HG02884 (cell line): ENCODE data around the gene TBX3.

Source experiments
- ATAC-seq: cut with Tn5 transposase; IDR thresholded peaks from one replicate; pipeline ENCODE4 v1.9.1; 2021; ENCODE audit warnings: mild to moderate bottlenecking, moderate library complexity; ENCODE audit not compliant: unreplicated experiment

Gene TBX3

GRCh38 chr12:114683709-114684097 is 272 bp downstream of the TBX3 start:
- ATAC-seq = no peak

GRCh38 chr12:114682785-114683708 is 928 bp downstream of the TBX3 start:
- ATAC-seq = no peak

DNA sequence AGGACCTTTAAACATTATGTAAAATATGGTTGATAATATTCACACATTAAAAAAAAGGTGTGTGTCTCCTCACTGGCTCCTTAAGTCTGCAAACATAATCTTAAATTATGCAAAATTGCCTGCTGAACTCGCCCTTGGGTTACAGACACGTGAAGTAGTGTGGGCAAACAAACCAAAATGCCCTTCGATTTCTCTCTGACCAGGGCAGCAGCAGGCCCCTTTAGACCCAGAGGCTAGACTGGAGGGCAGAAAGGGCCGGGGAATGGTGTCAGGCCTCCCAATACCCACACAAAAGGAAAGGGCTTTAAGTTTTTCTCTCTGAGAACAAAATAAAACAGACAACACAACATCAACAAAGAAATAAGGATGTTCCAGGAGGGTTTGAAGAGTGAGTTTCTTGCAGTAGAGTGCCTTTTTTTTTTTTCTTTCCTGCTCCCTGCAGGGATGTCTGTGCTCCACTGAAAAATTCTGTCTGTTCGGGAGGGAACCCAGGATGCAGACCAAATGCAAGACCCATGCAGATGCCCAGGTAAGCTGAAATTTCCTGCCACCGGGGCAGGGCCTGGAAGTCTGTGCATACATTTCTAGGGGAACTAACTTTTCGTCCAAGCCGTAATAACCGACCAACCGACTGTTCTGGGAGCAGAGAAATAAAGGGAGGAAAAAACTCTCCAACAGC is 1.7 kb downstream of the TBX3 start:
- no peak for ATAC-seq

DNA sequence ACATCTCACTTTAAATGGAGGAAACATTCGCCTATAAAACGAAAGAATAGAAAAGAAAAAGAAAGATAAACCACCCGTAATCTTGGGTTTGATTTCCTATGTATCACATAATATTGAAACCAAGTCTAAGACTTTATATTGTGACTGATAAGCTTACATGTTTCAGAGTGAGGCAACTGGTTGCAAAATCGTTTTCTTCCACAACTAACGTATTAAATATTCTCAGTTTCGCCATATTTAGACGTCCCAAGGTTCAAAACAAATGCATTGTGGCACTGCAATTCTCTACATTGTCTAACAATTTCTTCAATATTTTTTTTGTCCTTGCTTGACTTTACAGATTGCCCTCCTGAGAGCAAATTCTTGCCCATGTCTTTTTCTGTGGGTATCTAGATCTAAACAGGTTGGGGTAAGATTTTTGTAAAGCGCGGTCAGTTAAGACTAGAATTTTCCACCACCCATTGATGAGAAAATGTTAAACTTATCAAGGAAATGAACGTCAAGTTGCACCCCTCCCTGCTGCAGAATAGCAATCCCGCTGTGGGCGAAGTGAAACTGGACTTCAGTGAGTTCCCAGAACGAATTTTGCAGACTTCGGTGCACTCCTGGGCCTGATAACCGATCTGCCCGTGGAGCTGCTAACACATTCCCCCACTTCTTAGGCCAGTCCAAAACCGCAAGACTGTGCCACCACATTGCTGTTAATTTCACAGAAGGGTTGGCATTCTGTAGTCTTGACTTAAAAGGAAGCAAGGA is 2.7 kb downstream of the TBX3 start:
- no peak for ATAC-seq

DNA sequence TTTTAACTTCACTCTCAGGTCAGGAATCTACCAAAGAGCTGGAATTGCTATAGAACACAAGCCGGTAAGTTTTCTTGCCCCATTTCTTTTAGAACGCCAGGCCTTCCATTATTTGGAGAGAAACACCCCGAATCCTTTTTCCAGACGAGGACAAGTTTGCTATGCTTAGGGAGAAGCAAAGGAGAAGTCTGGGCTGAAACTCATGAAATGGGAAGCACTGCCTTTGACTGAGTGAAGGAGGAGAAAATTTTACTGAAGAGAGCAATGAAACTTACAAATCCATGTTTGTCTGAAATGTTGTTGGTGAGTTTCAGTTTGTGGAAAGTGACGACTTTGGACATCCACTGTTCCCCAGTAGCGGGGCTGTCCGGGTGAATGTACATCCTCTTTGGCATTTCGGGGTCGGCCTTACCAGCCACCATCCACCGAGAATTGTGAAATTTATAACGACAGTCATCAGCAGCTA is 3.3 kb downstream of the TBX3 start:
- no peak for ATAC-seq

- ATAC-seq = no peak
Measured at GRCh38 chr12:114679942-114680341, 4.0 kb downstream of the TBX3 start.

DNA sequence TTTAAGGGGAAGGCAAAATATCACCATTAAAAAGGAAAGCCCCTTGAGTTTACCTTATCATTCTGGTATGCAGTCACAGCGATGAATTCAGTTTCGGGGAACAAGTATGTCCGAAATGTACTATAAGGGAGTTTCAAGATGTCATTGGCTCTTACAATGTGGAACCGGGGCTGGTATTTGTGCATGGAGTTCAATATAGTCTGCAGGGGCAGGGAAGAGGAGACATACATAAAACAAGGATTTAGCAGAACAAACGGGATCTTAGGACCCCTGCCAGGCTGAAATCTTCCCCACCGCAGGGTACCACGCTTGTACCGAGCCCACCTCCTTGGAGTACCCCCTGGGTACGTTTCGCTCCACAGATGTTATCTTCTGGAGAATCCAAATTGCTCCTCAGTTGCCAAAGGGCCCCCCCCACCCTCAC is 4.5 kb downstream of the TBX3 start:
- no peak for ATAC-seq

GRCh38 chr12:114678718-114679117 is 5.3 kb downstream of the TBX3 start:
- ATAC-seq = no peak

DNA sequence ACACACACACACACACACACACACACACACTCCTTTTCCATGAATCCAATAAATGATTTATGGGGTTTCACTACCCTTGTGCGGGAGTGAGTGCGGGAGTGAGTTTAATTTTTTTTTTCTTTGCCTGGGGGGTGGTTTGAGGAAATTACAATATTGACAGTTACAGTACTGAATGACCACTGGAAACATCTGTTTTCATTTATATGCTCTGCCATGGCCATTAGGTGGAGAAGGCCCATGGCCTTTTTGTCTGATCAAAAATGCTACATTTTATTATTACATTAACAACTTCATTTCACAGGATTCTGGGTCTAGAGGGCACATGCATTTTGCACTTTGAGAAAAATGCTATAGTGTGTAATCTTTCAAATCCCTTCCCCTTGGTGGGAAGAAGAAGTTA is 5.9 kb downstream of the TBX3 start:
- no peak for ATAC-seq

DNA sequence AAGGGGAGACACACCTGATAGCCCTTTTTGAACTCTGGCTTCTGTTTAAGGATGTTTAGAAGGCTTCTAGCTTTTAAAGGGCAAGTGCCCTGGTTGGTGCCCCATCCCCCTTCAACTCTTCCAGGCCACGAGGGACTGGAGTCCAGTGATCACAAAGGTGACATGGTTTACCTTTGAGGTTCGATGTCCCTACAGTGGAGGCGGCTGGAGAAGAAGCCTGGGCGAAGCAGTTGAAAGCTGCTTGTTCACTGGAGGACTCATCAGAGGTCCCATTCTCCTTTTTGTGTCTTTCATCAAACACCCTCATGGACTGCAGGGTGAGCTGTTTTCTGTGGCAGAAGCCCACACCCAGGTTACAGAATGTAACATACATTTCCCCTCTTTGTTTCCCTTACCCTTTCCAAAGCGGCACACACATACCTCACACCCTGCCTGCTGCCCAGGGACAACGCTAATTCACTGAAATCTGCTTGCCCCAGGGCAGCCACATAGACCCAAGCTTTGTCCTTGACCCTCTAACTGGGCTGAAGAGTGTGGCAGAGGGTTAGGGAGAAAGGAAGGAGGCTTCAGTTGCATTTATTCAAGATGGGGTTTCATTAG is 7.7 kb downstream of the TBX3 start:
- ATAC-seq = no peak

GRCh38 chr12:114674251-114675047 is 9.5 kb downstream of the TBX3 start:
- ATAC-seq = no peak

DNA sequence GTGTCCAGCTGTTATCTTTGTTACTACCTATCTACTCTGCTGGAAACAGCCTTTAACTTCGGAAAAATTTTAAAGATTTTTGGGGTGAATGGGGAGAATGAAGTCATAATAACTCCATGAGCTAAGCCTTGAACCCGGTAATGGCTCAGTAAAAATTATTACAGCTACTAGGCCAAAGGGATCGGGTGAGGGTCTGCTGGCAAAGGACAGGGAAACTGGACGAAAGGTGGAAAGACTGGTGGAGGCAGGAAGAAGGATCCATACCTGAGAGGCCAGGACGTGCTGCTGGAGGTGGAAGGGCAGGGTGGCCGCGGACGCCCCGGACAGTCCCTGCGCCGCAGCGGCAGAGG is 10.1 kb downstream of the TBX3 start:
- ATAC-seq = no peak

GRCh38 chr12:114673169-114673833 is 10.7 kb downstream of the TBX3 start:
- ATAC-seq = no peak

DNA sequence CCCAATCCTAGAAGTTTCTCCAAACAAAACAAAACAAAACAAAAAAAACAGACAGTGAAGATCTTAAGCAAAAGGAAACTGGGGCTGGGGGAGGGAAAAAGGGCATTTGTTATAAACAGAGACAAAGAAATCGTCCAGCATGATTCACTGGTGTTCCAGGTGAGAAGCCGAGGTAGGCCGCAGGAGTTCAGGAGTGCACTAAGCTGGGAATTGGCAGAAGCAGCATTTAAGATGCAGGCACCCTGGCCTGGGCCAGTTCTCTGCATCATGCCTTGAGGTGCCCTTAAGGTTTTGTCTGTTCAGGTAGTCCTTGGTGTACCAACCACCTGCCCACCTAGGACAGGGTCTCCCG is 11.2 kb downstream of the TBX3 start:
- ATAC-seq = no peak

- ATAC-seq = no peak
Measured at GRCh38 chr12:114671443-114672411, 12.2 kb downstream of the TBX3 start.

- no peak for ATAC-seq
Measured at GRCh38 chr12:114671066-114671442, 12.9 kb downstream of the TBX3 start.

DNA sequence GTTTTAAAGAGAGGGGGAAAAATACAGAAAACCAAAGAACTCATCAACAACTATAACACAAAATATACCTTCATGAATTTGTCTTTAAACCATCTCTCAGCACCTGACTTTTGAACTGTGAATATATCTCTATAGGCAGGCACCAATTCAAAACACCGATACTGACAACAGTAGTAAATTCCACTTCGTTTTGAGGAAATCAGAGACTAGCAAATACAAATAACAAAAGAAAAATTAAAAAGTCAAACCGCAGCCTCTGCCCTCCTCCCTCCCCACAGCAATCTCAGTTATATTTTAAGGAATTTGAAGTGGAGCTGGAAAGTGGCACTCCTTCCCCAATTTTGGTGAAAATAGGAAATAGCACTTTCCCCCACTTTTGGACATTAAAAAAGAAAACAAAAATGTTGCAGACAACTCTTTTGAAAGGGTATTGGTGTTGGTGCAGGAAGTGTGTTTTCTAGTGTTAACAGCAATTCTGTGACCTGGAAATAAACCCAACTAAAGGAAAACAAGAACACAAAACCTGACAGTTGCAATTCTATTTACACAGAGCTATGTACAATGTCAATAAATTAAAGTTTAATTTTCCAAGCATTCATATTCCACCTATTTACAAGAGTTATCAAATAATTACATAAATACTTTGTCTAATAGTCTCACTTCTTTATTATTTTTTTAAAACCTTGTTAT is 13.5 kb downstream of the TBX3 start:
- ATAC-seq = no peak
